Fibroblast of the aortic adventitia (primary cell): ENCODE measurements around the gene KIF24. TPM values are rescaled to one million over a fixed set of nuclear protein-coding genes. Genes with fewer than 3 reads are reported as not detected.

Source experiments
- DNase-seq: peaks from one replicate; pipeline ENCODE4 v3.0.0-alpha.2; 2010; ENCODE audit warnings: low read depth
- H3K4me3 ChIP-seq: 2 replicates; pipeline ENCODE4 v1.5.1; 2011; ENCODE audit warnings: low read depth, mild to moderate bottlenecking, control low read depth, low read length, moderate library complexity
- CTCF ChIP-seq: IDR thresholded peaks from 2 replicates; pipeline ENCODE4 v1.5.1; 2011; ENCODE audit warnings: mild to moderate bottlenecking, low read length, control low read depth, inconsistent platforms; ENCODE audit not compliant: insufficient read depth
- small RNA-seq: library from RNA; depleted of rRNA; stranded (forward); fragments of <200 nt; gene quantifications from one replicate; pipeline ENCODE3, GENCODE V24; 2012
- total RNA-seq: library from RNA; depleted of rRNA; stranded (reverse); fragments of >200 nt; gene quantifications from 2 replicates; pipeline ENCODE4 v1.2.3, GENCODE V29; 2012; ENCODE audit warnings: low replicate concordance

KIF24 gene
- total RNA-seq, 1 donor = 8.2 TPM

DNA sequence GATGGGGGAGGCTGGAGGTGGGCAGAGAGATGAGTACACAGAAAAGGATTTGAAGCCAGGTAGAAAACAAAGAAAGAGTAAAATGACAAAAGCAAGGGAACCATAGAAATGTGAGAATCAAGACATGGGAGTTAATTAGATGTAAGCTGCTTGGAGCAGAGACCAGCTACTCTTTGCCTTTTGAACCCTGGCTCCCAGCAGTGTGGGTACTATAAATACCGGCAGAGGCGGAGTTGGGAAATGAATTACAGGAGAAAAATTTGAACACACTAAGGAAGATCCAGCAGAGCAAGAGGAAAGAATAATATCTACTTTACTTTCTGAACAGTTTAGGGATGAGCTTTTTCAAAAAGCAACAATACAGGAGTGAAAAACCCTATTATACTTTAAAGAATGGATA, 36.5 kb downstream of the KIF24 start:
- no peak for DNase-seq
- H3K4me3 ChIP-seq = no peak overlapping the region
- no peak for TF ChIP-seq CTCF

DNA sequence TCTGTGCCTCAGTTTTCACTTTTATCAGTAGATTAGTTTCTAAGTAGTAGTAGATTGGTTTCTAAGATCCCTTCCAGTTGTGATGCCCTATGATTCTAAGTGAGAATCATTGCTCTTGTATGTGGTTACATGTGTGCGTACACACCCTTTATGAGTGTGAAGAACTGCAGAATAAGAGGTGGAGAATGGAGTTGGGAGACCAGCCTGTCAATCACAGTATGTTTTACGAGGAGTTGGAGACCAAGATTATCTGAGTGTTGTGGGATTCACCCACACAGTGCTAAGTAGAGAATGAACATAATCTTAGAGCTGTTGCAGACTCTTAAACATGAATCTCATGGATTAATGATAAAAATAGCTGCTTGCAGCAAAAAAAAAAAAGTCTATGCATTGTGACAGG, 37.6 kb downstream of the KIF24 start:
- no peak overlapping the region for H3K4me3 ChIP-seq
- no peak for TF ChIP-seq CTCF
- DNase-seq = no peak

DNA sequence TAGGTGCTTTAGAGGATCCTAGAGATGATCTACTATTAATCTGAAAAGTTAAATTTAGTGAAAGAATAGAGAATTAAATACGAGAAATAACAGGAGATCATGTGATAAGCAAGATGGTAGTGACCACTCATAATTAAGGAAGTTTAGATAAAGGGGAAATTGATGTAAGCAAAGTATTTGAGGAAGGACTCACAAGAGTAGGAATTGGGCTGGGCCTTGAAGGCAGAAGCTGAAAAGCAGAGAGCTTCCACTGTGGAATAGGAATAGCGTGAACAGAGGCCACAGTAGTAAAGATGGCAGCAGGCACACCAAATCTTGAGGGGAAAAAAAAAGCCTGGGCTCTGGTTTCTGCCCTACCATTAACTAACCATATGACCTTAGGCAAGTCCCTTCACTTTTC, 38.0 kb downstream of the KIF24 start:
- H3K4me3 ChIP-seq = no peak overlapping the region
- no peak for TF ChIP-seq CTCF
- DNase-seq = no peak

GRCh38 chr9:34289159-34289558, 39.9 kb downstream of the KIF24 start:
- no peak for TF ChIP-seq CTCF
- DNase-seq = no peak
- no peak overlapping the region for H3K4me3 ChIP-seq

- no peak for TF ChIP-seq CTCF
- H3K4me3 ChIP-seq = no peak overlapping the region
- DNase-seq = peak; percentile 39
Measured at GRCh38 chr9:34282096-34282495, 47.0 kb downstream of the KIF24 start.

- TF ChIP-seq CTCF = no peak
- H3K4me3 ChIP-seq = no peak overlapping the region
- DNase-seq = no peak
Measured at GRCh38 chr9:34279411-34279810, 49.7 kb downstream of the KIF24 start.

Small RNA genes within 50 kb of the gene (small RNA-seq; reads per million reads assigned to genes)
- gene RNU2-50P = not detected

Other genes with a start within 250 kb of the KIF24 start
- gene DCAF12, start 202.6 kb downstream of the KIF24 start, total RNA-seq = 7.6 and 25.9 TPM in 2 replicates
- 27.5 and 57.1 TPM in 2 replicates for gene UBAP1, start 150.2 kb downstream of the KIF24 start, total RNA-seq
- 18.4 and 22.0 TPM in 2 replicates for gene NUDT2, start 301 bp upstream of the KIF24 start, total RNA-seq
- gene MYORG, start 47.6 kb upstream of the KIF24 start, total RNA-seq = 0.90 and 1.3 TPM in 2 replicates
- 6.1 and 7.0 TPM in 2 replicates for gene FAM219A, start 129.3 kb upstream of the KIF24 start, total RNA-seq
- gene DNAI1, start 129.5 kb upstream of the KIF24 start, total RNA-seq = 1.1 TPM in 1 of 2 replicates, not detected in the other
- gene ENHO, start 193.7 kb upstream of the KIF24 start, total RNA-seq = not detected in 2 replicates